Measurements from ENCODE around the gene TEAD2. TPM values are rescaled to one million over a fixed set of nuclear protein-coding genes. Genes with fewer than 3 reads are reported as not detected.
A peak's percentile ranks its signal among the peaks of the same experiment; 100 is the strongest.

TEAD2 gene
- total and polyA plus RNA-seq, 9 of the 15 experiments (the other 6 are each of a cell fraction or from before 2014, with no cell fraction given): 1.6 to 27.0 (median 13.9) TPM

DNA sequence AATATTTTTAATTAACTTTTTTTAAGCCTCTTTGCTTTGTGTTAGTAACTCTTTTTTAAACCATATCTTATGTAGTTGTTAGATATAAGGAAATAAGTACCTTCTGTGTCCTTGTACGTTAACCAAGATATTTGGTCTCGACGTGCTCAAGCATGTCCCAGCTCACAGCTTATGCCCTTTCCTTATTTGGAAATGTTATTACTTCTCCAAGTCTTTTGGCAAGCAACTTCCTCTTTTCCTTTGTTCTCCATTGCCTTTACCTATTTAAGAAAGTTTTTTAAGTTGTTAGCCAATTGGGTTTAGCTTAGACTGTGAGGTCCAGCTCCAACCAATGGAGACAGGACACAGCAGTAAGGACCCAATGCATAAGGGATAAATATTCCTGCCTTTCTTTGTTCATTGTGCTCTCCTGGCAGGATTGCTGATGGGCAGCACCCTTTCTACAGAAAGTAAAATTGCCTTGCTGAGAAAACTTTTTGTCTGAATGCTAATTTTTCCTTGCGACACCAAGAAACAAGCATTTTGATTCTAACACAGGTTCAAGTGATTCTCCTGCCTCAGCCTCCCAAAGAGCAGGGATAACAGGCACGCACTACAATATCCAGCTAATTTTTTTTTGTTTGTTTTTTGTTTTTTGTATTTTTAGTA is 6.6 kb upstream of the TEAD2 start (continued):
- TF ChIP-seq PHB (CRISPR knock-in tag; IDR thresholded peaks at IDR 0.05) (no peak), ZNF778 (CRISPR knock-in tag; IDR thresholded peaks at IDR 0.05) (no peak), SRSF1 (IDR thresholded peaks at IDR 0.05; ENCODE audit: low read depth, low read length) (no peak), CCAR2 (IDR thresholded peaks at IDR 0.05; ENCODE audit: low read depth, low read length) (no peak), TBL1XR1 (IDR thresholded peaks at IDR 0.05; ENCODE audit: low read length in 2 of 2) (no peak), LEF1 (IDR thresholded peaks at IDR 0.05) (0 out of 2 replicates have a peak, but pooled peaks have one; percentile 32), POLR3G (IDR thresholded peaks at IDR 0.05; ENCODE audit: extremely low read depth, insufficient read length, insufficient replicate concordance) (no peak), TCF3 (CRISPR knock-in tag; IDR thresholded peaks at IDR 0.05) (no peak), CBX1 (IDR thresholded peaks at IDR 0.05; ENCODE audit: low read depth) (peak; percentile 87; the same call in 1 of the 2 replicates), PPARD (CRISPR knock-in tag; IDR thresholded peaks at IDR 0.05) (no peak), RFX7 (CRISPR knock-in tag; IDR thresholded peaks at IDR 0.05) (no peak), CCNT2 (IDR thresholded peaks at IDR 0.05; ENCODE audit: borderline replicate concordance, extremely low read depth, insufficient read length, low read depth, low read length) (no peak), HMG20A (CRISPR knock-in tag; conservative IDR thresholded peaks at IDR 0.05) (no peak)
- TF ChIP-seq, protein P1, sequence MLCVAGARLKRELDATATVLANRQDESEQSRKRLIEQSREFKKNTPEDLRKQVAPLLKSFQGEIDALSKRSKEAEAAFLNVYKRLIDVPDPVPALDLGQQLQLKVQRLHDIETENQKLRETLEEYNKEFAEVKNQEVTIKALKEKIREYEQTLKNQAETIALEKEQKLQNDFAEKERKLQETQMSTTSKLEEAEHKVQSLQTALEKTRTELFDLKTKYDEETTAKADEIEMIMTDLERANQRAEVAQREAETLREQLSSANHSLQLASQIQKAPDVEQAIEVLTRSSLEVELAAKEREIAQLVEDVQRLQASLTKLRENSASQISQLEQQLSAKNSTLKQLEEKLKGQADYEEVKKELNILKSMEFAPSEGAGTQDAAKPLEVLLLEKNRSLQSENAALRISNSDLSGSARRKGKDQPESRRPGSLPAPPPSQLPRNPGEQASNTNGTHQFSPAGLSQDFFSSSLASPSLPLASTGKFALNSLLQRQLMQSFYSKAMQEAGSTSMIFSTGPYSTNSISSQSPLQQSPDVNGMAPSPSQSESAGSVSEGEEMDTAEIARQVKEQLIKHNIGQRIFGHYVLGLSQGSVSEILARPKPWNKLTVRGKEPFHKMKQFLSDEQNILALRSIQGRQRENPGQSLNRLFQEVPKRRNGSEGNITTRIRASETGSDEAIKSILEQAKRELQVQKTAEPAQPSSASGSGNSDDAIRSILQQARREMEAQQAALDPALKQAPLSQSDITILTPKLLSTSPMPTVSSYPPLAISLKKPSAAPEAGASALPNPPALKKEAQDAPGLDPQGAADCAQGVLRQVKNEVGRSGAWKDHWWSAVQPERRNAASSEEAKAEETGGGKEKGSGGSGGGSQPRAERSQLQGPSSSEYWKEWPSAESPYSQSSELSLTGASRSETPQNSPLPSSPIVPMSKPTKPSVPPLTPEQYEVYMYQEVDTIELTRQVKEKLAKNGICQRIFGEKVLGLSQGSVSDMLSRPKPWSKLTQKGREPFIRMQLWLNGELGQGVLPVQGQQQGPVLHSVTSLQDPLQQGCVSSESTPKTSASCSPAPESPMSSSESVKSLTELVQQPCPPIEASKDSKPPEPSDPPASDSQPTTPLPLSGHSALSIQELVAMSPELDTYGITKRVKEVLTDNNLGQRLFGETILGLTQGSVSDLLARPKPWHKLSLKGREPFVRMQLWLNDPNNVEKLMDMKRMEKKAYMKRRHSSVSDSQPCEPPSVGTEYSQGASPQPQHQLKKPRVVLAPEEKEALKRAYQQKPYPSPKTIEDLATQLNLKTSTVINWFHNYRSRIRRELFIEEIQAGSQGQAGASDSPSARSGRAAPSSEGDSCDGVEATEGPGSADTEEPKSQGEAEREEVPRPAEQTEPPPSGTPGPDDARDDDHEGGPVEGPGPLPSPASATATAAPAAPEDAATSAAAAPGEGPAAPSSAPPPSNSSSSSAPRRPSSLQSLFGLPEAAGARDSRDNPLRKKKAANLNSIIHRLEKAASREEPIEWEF (CRISPR knock-in tag; IDR thresholded peaks at IDR 0.05): no peak
- TF ChIP-seq, protein P2, sequence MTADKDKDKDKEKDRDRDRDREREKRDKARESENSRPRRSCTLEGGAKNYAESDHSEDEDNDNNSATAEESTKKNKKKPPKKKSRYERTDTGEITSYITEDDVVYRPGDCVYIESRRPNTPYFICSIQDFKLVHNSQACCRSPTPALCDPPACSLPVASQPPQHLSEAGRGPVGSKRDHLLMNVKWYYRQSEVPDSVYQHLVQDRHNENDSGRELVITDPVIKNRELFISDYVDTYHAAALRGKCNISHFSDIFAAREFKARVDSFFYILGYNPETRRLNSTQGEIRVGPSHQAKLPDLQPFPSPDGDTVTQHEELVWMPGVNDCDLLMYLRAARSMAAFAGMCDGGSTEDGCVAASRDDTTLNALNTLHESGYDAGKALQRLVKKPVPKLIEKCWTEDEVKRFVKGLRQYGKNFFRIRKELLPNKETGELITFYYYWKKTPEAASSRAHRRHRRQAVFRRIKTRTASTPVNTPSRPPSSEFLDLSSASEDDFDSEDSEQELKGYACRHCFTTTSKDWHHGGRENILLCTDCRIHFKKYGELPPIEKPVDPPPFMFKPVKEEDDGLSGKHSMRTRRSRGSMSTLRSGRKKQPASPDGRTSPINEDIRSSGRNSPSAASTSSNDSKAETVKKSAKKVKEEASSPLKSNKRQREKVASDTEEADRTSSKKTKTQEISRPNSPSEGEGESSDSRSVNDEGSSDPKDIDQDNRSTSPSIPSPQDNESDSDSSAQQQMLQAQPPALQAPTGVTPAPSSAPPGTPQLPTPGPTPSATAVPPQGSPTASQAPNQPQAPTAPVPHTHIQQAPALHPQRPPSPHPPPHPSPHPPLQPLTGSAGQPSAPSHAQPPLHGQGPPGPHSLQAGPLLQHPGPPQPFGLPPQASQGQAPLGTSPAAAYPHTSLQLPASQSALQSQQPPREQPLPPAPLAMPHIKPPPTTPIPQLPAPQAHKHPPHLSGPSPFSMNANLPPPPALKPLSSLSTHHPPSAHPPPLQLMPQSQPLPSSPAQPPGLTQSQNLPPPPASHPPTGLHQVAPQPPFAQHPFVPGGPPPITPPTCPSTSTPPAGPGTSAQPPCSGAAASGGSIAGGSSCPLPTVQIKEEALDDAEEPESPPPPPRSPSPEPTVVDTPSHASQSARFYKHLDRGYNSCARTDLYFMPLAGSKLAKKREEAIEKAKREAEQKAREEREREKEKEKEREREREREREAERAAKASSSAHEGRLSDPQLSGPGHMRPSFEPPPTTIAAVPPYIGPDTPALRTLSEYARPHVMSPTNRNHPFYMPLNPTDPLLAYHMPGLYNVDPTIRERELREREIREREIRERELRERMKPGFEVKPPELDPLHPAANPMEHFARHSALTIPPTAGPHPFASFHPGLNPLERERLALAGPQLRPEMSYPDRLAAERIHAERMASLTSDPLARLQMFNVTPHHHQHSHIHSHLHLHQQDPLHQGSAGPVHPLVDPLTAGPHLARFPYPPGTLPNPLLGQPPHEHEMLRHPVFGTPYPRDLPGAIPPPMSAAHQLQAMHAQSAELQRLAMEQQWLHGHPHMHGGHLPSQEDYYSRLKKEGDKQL (CRISPR knock-in tag; IDR thresholded peaks at IDR 0.05; ENCODE audit: borderline replicate concordance): no peak

Data from K562 (cell line).